ENCODE results near the gene TSPAN12. TPM values are rescaled to one million over a fixed set of nuclear protein-coding genes. Genes with fewer than 3 reads are reported as not detected.

The TSPAN12 gene
- polyA plus RNA-seq, 1 donor from 2014 or later = 2.2 TPM

- H3K27ac ChIP-seq (ENCODE audit: low read length) = no peak overlapping the region
- H3K9me2 ChIP-seq (ENCODE audit: insufficient read depth, low read length) = no peaks in the 10 kb centered on the region
- H3K79me2 ChIP-seq (replicated peaks; ENCODE audit: insufficient read depth, low read length) = no peaks in the 10 kb centered on the region
- H3F3A ChIP-seq (ENCODE audit: insufficient read depth, low read length, poor library complexity, severe bottlenecking) = no peaks in the 10 kb centered on the region
- no peaks in the 10 kb centered on the region for H4K20me1 ChIP-seq (ENCODE audit: insufficient read depth)
- TF ChIP-seq EZH2 (IDR thresholded peaks at IDR 0.05; ENCODE audit: borderline replicate concordance, insufficient read depth, low read length, poor library complexity, severe bottlenecking) (no peak), TAF1 (IDR thresholded peaks at IDR 0.05; ENCODE audit: low read depth) (no peak), SMC3 (conservative IDR thresholded peaks at IDR 0.05; ENCODE audit: poor library complexity) (no peak), MXI1 (conservative IDR thresholded peaks at IDR 0.05; ENCODE audit: poor library complexity, severe bottlenecking) (no peak), REST (IDR thresholded peaks at IDR 0.05; ENCODE audit: borderline replicate concordance) (no peak), POLR2AphosphoS5 (IDR thresholded peaks at IDR 0.05) (no peak), EP300 (conservative IDR thresholded peaks at IDR 0.05; ENCODE audit: poor library complexity, severe bottlenecking) (no peak), RAD21 (conservative IDR thresholded peaks at IDR 0.05) (no peak)
- TF ChIP-seq, protein P1, sequence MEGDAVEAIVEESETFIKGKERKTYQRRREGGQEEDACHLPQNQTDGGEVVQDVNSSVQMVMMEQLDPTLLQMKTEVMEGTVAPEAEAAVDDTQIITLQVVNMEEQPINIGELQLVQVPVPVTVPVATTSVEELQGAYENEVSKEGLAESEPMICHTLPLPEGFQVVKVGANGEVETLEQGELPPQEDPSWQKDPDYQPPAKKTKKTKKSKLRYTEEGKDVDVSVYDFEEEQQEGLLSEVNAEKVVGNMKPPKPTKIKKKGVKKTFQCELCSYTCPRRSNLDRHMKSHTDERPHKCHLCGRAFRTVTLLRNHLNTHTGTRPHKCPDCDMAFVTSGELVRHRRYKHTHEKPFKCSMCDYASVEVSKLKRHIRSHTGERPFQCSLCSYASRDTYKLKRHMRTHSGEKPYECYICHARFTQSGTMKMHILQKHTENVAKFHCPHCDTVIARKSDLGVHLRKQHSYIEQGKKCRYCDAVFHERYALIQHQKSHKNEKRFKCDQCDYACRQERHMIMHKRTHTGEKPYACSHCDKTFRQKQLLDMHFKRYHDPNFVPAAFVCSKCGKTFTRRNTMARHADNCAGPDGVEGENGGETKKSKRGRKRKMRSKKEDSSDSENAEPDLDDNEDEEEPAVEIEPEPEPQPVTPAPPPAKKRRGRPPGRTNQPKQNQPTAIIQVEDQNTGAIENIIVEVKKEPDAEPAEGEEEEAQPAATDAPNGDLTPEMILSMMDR (IDR thresholded peaks at IDR 0.05; ENCODE audit: poor library complexity, severe bottlenecking) = no peak
- no peak overlapping the region for H2AFZ ChIP-seq (ENCODE audit: low read depth, low read length)
- no peak overlapping the region for H3K4me2 ChIP-seq (ENCODE audit: low read length)
- no peaks in the 10 kb centered on the region for H3K9me3 ChIP-seq (ENCODE audit: low read length)
- H3K27me3 ChIP-seq (ENCODE audit: insufficient read depth, low read depth, low read length) = no peaks in the 10 kb centered on the region
- H3K9ac ChIP-seq (ENCODE audit: low read length) = no peak overlapping the region
- no peaks in the 10 kb centered on the region for H3K36me3 ChIP-seq (ENCODE audit: insufficient read depth, low read length)
- no peak overlapping the region for H3K4me3 ChIP-seq (ENCODE audit: low read length)
These were observed 14.8 kb downstream of the TSPAN12 start for GRCh38 chr7:120843109-120843508.

- Histone ChIP-seq H3F3A (ENCODE audit: insufficient read depth, low read length, poor library complexity, severe bottlenecking) (no peaks in the 10 kb centered on the region), H3K4me2 (ENCODE audit: low read length) (no peak overlapping the region), H3K9me3 (ENCODE audit: low read length) (no peaks in the 10 kb centered on the region), H3K27me3 (ENCODE audit: insufficient read depth, low read depth, low read length) (no peaks in the 10 kb centered on the region), H4K20me1 (ENCODE audit: insufficient read depth) (no peaks in the 10 kb centered on the region), H3K79me2 (replicated peaks; ENCODE audit: insufficient read depth, low read length) (no peaks in the 10 kb centered on the region), H3K9me2 (ENCODE audit: insufficient read depth, low read length) (no peaks in the 10 kb centered on the region), H3K4me3 (ENCODE audit: low read length) (no peak overlapping the region), H3K27ac (ENCODE audit: low read length) (no peak overlapping the region), H3K9ac (ENCODE audit: low read length) (no peak overlapping the region), H2AFZ (ENCODE audit: low read depth, low read length) (no peak overlapping the region), H3K36me3 (ENCODE audit: insufficient read depth, low read length) (no peaks in the 10 kb centered on the region)
- TF ChIP-seq EP300 (conservative IDR thresholded peaks at IDR 0.05; ENCODE audit: poor library complexity, severe bottlenecking) = no peak
- TF ChIP-seq POLR2AphosphoS5 (IDR thresholded peaks at IDR 0.05) = peak; percentile 24
- TF ChIP-seq, protein P1 (IDR thresholded peaks at IDR 0.05; ENCODE audit: poor library complexity, severe bottlenecking) = no peak
- TF ChIP-seq SMC3 (conservative IDR thresholded peaks at IDR 0.05; ENCODE audit: poor library complexity) = no peak
- TF ChIP-seq REST (IDR thresholded peaks at IDR 0.05; ENCODE audit: borderline replicate concordance) = no peak
- no peak for TF ChIP-seq TAF1 (IDR thresholded peaks at IDR 0.05; ENCODE audit: low read depth)
These were observed 15.8 kb downstream of the TSPAN12 start for GRCh38 chr7:120842121-120842621.
